AG20443 (cell line): ENCODE data around the gene ZNF362.
"Not testable (repeated sequence)": the region's sequence is repeated elsewhere in the genome, so short reads cannot be mapped to it uniquely, and the experiment has no call there.

Experiments used
- DNase-seq: peaks from one replicate; pipeline ENCODE4 v3.0.0; 2012; ENCODE audit warnings: low spot score, mixed read lengths

Gene ZNF362

DNA sequence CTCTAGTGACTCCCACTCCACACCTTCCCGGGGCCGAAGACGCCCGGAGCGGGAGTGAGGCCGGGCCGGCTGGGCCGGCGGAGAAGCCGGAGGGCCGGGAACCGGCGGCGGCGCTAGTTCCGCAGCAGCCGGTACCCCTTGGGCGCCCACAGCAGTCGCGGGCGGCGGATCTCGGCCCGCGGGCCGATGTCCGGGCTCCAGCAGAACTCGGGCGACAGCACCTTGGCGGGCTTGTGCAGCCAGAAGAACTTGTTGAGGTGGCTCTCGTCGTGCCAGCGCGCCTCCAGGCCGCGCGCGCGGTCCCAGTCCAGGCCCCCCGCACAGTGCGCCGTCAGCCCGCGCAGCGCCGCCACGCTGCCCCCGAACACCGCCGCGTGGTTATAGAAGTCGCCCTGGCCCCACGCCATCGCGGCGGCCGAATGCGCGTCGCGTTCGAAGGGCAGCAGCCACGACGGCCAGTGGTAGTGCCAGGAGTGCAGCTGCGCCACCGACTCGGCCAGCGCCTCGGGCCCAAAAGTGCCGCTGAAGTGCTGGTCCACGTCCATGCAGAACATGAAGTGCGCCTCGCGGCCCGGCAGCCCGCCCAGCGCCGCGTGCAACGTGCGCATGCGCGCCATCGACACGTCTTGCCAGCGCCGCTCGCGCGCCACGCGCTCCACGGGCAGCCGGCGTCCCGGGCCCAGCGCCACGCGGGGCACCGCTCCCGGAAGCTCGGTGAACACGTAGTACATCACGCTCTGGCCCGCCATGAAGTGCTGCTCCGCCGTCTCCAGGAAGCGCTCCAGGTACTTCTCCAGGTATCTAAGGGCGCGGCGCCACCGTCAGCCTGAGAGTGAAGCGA, 50.6 kb downstream of the ZNF362 start:
- peak; percentile 43 for DNase-seq

DNA sequence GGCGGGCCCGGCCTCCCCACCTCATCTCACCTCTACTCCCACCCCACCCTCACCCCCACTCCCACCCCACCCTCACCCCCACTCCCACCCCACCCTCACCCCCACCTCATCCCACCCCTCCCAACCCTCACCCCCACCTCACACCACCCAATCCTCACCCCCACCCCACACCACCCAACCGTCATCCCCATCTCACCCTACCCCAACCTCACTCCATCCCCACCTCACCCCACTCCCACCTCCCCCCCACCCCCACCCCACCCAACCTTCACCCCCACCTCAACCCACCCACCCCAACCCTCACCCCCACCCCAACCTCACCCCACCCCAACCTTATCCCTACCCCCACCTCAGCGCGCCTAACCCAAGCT, 51.2 kb downstream of the ZNF362 start:
- DNase-seq = no peak

DNA sequence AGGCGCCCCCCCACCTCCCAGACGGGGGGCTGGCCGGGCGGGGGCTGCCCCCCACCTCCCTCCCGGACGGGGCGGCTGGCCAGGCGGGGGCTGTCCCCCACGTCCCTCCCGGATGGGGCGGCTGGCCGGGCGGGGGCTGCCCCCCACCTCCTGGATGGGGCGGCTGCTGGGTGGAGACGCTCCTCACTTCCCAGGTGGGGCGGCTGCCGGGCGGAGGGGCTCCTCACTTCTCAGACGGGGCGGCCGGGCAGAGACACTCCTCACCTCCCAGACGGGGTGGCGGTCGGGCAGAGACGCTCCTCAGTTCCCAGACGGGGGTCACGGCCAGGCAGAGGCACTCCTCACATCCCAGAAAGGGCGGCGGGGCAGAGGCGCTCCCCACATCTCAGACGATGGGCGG, 53.1 kb downstream of the ZNF362 start:
- not testable (repeated sequence) for DNase-seq

DNA sequence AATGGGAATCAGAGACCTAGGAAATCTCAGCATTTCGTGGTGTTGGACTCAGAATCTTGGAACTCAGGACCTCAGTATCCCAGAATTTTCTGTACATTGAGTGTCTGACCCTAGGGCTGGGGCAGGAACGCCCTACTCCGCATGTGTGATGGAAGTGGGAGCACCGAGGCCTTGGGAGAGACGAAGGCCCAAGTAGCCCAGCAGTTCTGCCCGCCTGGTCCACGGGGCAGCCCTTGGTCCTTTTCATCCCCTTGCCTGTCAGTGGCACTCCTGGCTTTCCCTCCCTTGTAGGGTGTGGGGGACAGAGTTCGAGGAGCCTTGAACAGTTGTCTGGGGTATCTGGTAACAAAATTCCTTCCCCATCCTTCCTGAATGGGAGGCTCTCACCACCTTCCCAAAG, 54.4 kb downstream of the ZNF362 start:
- no peak for DNase-seq

DNA sequence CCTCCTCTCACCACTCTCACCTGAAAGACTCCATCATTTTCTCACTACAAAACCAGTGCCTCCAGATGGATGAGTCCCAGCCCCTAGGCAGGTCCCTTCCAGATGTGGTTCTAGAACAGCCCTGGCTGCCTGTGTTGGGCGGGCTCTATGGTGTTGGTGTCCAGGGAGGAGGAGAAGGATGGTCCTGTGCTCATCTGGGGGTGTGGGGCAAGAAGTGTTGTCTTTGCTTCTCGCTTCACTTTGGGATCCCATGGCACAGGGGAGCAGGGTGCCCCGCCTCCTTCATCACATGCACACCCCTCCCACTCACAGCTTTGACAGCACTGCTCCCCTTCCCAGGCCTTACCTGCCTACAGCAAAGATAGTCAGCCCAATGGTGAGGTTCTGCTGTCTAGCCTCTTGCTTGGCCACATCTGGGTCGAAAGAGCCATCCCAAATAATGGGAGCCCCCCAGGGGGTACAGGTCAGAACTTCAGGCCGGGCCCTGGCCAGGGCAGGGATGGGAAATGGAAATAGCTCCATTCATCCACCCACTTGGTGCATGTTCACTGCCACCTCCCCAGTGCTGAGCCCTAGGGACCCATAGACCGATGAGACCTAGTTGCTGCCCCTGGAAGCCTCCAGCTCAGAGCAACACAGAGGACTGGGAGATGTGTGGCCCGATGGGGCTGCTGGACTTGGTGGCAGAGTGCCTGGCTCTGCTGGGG, 55.6 kb downstream of the ZNF362 start:
- DNase-seq = no peak

DNA sequence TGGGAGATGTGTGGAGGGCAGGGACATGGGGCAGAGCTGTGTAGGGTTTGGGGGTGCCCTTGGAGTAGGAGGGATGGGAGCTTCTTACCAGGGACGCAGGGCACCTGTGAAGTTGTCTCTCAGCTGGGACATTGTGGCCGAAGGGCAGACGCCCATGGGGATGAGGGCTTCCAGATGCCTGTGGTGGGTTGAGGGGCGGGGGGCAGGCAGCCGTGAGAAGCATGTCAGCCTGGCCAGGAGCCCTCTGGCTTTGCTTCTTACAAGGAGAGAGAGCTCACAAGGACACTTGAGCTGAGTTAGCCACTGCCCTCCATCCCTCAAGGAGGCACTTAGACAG, 56.1 kb downstream of the ZNF362 start:
- DNase-seq = no peak

DNA sequence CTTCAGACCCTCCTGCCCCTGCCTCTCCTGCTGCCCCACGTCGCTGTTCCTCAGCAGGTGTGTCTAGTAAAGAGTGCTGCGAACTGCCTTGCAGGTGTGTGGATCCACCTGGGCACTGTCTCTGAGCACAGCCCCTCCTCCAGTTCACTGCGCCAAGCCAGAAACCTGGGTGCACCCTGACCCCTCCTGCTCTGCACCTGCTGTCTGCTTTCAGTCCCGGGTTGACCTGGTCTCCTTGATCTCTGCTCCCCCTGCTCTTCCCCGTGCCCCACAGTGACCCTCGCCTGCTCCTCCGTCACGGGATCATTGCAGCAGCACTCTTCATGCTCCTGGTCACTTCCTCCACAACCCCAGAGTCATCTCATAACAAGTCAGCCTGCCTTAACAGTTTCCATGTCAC, 58.1 kb downstream of the ZNF362 start:
- DNase-seq = no peak

DNA sequence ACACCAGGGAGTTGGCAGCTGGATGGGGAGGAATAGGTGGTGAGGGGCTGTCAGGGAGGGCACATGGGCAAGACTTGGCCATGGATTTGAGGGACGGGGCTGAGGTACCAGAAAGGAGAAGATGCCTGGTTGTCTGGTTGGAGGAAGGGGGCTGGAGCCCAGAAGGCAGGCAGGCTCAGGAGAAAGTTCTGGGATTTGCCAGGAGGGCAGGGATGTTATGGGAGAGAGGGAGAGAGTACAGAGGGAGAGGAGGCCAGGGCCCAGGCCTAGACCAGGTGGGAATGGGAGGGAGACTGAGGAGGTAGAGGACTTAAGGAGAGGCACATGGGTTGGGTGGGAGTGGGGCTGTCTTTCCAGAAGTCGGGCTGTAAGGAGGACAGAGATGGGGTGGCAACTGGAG, 60.3 kb downstream of the ZNF362 start:
- no peak for DNase-seq

DNA sequence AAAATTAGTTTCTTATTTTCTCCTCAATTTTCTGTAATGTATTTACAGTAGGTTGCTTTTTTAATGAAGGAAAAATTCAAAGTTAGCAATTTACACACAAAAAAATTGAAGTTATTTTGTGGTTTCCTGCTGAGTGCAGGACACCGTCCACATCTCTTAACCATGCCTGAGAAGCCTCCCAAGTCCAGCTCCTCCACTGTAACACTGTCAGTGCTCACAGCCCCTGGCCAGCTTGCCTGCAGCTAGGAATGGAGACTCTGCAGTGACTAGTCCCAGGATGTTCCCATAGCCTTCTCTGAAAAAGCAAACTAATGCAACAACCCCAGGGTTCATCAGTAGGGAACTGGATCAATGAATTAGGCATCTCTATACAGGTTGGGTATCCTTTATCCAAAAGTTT, 61.1 kb downstream of the ZNF362 start:
- peak; percentile 54 for DNase-seq

DNA sequence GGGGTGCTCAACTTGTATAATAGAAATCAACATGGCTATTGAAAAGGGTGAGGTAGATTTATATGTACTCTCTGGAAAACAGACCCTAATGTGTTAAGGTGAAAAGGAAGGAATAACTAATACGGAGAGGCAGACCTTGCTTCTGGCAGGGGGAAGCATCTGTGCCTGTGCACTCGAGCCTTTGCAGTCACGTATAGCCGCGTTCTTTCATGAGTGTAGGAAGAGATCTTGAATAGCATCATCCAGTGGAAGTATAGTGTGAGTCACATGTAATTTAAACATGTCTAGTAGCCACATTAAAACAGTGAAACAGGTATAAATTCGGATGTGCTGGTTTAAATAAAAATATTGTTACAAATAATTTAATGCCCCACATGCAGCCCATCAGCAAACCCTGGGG, 61.7 kb downstream of the ZNF362 start:
- no peak for DNase-seq

DNA sequence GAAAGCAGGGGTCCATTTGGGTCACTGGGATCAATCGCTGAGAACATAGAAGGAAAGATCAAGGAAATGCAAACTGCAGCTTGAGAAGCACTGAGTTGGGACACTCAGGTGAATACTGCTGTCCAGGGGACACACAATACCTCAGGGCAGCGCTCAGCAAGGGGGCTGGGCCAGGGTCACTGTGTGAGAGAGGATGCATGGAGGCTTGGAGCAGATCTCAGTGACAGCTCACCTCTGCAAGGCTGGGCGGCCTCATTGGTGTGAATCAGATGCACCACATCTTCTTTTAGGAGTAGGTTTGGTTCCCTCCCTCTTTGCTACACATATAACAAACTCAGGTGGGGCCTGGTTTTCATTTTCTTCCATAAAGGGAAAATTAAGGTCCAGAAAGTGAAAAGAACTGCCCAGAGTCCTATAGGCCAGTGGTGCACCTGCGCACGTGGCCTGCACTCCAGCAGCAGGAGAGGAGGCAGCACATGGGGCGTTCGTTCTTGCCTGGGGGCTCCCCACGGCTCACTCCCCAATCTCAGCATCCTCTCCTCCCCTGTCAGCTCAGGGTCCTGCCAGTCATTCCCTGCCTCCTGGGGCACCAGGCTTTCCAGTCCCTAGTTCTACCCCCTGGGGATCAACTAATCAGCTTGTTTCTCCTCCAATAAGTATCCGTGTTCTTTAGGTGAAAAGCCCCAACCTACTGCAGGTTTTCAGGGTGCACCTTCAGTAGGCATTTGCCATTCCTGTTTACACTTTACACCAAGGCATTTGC, 63.1 kb downstream of the ZNF362 start:
- no peak for DNase-seq

DNA sequence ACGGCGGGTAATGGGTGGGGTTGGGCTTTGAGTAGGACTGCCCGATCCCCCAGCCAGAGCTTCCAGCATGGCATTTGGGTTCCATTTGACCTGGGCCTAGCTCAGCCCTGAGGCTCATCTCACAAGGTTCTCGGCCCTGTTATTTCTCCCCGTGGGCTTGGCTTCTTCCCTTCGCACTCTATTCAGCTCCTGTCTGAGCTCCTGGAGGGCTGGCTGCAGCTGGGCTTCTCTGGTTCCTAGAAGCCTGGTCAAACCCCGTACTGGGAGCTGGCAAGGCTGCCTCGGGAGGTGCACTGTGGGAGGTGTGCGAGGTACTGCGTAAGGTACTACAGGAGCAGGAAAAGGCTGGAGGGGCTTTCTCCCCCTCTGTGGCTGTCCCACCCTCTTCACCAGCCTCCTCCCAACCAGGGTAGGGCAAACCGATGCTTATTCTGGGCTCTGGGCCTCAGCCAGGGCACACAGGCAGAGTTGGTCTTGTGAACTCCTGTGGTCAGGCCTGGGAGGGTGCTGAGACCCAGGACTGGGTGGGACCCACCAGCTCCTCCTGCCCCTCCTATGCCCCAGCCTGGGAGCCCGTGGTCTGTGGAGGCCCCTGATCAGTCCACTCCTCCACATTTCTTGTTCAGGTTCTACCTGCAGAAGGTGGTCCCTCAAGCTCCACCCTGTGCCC, 63.8 kb downstream of the ZNF362 start:
- DNase-seq = no peak

DNA sequence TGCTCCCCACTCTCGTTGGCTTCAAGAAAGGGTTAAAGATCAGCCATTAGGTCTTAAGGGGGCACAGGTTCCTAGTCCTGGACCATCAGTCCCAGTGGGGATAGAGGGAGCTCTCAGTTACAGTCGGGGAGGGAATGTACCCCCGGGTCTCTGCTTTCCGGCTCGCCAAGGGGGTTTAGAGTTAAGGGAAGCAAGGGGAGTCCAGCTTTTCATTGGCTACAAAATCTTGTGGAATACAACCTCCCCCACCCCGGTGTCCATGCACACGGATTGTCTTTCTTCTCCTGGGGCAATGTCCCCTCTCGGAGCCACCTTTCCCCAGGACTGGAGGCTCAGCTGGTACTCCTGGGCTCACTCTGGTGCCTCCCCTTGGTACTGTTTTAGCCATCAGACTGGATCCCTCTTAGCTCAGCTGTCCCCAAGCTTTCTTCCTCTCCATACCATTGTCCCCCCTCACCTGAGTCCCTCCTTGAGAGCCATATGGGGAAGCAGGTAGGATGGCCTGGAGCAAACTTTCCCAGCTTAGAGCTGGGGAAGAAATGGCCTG, 64.4 kb downstream of the ZNF362 start, which contains the start of gene A3GALT2:
Gene A3GALT2 (minus strand): TSS at position 480 of the 547 bp plus-strand sequence. CDS start 0 bp downstream, at position 480.
- no peak for DNase-seq

DNA sequence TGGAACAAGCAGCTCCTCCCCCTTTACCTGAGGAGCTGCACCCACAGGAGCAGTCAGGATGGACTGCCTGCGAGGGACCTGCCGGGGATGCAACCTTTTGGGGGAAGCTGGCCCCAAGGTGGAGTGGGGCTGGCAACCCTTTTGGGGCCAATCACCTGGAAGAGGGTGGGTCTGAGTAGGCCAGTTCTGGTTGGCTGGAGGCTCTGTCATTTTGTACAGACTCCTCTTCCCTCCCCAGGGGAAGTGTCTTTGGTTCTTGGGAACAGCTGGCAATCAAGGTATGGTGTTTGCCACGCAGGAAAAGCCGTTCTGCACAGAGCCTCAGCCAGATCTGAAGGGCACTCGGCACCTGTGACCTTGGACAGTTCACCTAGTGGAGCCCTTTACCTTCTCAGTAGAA, 64.9 kb downstream of the ZNF362 start:
- no peak for DNase-seq

DNA sequence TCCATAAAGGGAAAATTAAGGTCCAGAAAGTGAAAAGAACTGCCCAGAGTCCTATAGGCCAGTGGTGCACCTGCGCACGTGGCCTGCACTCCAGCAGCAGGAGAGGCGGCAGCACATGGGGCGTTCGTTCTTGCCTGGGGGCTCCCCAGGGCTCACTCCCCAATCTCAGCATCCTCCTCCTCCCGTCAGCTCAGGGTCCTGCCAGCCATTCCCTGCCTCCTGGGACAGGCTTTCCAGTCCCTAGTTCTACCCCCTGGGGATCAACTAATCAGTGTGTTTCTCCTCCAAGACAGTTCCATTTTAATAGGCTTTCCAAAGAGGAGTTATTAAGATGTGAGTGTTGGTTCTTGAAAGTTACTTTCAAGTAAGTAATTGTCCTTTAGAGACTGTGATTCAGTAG, 65.8 kb downstream of the ZNF362 start:
- no peak for DNase-seq

DNA sequence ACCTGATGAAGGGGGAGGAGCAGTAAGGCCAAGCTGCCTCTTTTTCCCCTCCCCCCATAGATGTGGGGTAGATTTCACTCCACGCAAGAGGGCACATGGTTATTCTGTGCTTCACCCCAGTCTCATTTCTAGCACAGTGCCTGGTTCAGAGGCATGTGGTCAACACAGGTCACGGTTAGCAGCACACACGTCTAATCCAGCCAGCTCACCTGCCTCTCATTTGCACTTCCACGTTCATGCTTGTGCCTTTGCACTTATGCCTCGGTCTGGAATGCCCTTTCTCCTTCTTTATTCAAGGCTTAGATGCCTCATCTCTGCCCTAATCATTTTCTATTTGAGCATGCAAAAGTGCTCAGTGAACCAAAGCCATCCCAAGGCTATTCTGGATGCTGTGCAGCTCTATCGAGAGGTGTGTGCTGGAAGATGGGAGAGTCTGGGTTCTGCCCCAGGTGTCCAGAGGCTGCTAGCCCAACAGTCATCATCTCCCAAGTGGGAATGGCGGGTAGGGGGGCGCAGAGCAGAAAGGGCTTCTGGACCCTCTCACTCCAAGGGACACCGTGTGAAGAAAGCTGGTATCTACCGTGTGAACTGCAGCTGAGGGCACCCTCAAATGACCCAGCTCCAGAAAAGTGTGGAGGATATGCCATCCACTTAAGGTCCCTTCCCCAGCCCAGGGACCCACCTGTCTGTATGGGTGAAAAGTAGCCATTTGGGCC, 66.7 kb downstream of the ZNF362 start:
- no peak for DNase-seq

DNA sequence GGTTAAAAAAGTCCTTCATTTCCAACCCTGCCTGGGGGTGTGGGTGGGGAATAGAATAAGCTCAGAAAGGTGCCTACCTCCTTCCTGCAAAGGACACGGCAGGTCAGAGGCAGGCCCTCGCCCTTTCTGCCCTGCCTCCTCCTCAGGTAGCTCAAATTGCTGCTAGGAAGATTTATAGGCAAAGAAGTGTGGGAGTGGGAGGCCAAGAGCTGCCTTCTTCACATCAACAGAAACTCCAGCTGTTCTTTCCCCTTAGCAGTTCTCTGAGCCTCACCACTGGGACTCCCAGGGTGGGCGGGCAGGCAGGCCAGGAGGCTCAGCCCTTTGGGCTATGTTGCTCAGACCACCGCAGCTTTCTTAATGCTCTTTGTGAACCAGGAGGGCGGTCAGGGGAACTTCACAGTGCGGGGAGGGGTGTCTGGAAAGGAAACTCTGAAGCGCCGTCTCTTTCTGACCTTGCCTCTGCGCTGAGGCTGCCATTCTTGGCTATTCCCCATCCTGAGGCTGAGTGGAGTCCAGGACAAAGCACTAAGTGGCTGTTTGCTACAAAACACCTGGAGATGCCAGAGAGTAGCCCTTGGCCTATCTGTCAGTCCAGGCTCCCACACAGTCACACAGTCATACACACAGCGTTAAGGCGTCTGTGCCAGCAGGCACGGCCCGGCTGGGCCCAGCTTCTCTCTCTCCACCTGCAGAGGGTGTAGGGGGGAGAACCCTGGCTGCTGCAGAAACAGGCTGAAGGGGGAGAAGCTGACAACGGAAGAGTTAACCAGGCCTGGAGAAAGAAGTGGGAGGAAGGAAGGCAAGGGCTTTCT, 67.6 kb downstream of the ZNF362 start:
- no peak for DNase-seq

DNA sequence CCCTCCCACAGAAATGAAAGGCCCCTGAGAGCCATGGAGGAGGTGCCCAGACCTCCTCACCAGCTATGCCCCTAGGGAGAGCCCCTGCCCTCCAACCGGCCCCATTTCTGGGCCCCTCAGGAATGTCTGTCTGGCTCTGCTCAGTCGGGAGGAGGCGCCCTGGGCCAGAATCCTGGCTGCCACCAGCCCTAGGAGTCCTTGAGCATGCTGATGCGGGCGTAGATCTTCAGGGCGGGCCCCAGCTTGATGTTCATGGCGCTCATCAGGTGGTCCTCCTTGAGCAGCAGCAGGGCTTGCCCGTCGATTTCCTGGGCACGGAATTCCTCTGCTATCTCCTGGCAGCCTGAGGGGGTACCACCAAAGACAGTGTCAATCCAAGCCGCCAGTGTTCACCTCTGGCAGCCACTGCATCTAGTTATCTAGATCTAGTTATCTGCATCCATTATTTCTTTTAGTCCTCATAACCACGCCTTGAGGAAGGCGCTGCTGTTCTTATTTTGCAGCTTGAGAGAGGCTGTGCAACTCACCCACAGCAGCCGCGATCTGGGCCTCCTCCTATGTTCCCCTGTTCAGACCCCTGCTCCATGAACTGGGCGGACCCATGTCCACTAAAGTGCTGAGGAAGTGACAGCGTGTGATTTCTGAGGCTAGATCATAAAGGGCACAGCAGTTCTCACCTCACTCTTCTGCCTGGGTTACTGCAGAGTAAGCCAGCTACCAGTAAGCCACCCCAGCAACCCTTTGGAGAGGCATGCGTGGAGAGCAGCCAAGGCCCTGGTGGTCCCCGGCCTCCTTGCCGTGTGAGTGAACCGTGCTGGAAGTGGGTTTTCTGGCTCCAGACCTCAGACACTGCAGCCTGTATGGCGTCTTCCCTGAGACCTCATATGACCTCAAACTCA, 68.6 kb downstream of the ZNF362 start:
- no peak for DNase-seq

DNA sequence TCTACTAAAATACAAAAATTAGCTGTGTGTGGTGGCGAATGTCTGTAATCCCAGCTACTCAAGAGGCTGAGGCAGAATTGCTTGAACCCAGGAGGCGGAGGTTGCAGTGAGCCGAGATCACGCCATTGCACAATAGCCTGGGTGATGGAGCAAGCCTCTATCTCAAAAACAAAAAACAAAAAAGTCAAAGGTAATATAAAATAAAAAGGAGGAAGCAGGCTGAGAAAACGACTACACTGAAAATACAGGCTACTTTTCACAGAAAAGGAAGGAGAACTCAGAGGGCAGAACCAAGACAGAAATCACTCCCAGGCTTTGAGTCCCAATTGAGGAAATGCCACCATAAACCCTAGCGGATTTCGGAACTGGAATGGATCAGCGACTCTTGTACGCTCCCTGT, 70.5 kb downstream of the ZNF362 start:
- no peak for DNase-seq
